Kidney tubule cell (primary cell): ENCODE measurements around the gene ECHS1.
"Not testable (repeated sequence)": the region's sequence is repeated elsewhere in the genome, so short reads cannot be mapped to it uniquely, and the experiment has no call there.

Experiments used
- DNase-seq: peaks from one replicate; pipeline ENCODE4 v3.0.0-alpha.2; 2018; ENCODE audit warnings: low spot score

The ECHS1 gene

DNA sequence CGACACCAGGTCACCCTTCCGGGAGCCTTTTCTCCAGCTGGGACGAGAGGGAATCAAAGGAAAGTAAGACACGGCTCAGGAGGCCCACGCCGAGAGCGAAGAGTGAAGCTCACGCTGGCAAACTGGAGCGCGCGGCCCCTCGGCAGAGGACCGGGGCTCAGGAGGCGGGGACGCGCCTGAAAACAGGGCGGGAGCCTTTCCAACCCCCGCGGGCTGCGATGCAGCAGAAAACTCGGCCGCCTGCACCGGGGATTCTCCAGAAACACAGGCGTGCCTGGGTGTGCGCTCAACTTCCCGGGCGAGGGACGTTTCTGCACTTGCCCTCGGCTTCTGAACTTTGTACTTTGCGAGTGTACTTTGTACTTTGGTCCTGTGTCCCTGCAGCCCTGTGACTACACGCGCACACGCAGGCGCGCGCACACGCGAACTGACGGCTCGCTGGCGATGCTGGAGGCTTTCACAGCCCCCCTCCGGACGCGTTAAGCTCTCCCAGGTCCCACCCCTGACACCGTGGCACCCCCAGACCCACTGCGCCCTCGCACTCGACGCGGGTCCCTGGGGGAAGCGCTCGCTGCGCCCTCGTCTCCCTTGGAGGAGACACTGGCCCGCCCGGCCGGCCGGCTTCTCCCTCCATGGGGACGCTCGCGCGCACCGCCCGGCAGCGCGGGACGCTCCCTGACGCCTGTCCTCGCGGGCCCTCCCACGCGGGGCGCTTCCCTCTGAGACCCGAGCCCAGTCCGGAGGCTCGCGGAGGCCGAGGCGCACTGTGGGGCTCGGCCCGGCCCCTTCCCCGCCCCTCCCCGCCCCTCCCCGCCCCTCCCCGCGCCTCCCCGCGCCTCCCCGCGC, 5.3 kb upstream of the ECHS1 start:
- DNase-seq = peak; percentile 44

DNA sequence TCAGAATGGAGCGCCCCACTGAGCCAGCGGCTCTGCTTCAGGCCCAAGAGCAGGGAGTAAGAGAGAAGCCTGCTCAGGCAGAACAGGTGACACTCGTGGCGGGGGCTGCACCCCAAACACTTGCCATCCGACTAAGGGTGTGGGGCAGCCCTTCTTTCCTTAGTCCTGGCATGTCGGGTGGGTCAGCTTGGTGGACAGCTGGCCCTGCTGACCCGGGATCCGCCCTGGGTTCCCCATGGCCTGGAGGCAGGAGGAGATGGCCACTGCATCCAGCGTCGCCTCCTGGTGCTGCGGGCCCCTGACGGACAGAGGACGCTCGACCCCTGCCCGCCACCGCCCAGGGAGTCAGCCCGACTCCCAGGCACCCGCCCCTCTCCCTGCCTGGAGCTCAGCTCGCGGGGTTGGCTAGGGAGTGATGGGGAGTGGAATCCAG, 4.7 kb upstream of the ECHS1 start:
- DNase-seq = no peak

DNA sequence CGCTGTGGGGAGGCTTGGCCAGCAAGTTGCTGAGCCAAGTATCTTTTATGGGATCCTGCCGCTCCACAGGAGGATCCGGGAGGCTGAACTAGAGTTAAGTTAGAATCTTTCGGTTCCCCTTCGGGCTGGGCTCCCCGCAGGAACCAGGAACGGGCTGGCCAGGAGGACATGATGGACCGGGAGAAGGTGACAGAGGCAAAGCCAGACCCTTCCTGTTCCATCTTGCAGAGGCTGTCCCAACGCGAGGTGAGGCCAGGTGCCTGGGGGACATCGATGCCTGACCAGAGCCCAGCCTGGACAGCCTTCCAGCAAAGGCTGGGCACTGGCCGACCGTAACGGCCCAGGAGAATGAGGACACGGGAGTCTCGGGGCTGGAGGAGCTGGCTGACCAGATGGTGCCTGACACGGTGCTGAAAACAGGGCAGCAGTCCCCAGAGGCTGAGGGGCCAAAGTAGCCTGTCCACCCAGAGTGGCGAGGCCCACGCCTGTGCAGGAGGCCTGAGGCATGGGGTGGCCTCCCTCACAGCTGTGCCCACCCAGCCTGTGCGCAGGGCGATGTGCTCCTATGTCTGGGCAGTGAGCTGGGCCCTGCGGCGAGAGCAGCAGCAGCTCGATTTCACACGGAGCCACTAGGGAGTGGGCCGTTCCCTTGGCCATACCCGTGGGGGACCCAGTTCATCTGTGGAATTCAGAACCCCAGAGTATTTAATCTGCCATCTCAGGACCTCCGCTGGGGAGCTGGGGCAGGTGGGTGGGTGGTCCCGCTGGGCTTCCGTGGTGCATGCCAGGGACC, 4.1 kb upstream of the ECHS1 start:
- DNase-seq = no peak

DNA sequence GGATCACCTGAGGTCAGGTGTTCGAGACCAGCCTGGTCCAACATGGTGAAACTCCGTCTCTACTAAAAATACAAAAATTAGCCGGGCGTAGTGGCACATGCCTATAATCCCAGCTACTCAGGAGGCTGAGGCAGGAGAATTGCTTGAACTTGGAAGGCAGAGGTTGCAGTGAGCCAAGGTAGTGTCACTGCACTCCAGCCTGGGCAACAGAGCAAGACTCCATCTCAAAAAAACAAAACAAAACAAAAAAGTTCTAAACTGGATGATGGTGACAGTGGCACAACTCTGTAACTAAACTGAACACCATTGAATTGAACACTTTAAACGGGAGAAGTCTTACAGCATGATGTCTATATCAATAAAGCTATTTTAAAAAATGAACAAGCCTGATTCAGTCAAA, 3.0 kb upstream of the ECHS1 start:
- not testable (repeated sequence) for DNase-seq

DNA sequence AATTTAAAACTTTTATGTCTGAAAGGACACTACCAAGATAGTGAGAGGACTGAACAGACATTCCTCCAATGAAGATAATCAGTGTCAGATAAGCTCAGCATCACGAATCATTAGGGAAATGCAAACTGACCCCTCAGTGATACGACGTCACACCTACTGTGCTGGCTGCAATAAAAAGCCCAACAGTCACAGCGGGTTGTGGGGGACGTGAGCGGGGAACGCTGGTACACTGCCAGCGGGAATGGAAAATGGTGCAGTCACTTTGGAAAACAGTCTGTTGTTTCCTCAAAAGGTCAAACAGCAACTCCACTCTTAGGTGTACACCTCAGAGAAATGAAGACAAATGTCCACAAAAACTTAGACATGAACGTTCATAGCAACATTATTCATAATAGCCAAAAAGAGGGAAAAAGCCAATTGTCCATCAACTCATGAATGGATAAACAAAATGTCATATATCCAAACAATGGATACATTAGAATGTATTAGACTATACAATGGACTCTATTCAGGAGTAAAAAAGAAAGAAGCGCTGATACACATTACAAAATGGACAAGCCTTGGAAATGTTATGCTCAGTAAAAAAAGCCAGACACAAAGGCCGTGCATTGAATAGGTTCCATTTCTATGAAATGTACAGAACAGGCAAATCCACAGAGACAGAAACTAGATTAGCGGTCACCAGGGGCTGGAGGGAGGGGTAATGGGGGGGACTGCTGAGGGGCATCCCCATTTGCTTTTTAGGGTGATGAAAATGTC, 2.4 kb upstream of the ECHS1 start:
- no peak for DNase-seq

DNA sequence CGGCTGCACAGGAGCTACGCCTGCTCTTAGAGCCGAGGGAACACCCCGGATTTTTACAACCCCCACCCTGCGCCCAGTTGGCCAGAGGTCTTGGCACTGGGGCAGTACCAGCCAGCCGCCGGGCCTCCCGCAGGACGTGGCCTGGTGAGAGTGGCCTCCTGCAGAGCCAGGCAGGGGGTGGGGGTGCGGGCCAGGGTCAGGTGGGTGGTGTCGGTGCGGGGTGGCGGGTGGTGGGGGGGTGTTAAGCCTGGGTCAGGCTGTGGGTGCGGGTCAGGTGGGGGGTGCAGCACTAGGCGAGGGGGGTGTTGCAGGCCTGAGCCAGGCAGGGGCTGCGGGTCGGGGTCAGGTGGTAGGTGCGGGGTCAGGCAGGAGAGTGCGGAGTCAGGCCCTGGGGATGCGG, 647 bp downstream of the ECHS1 start:
- DNase-seq = peak; percentile 14

DNA sequence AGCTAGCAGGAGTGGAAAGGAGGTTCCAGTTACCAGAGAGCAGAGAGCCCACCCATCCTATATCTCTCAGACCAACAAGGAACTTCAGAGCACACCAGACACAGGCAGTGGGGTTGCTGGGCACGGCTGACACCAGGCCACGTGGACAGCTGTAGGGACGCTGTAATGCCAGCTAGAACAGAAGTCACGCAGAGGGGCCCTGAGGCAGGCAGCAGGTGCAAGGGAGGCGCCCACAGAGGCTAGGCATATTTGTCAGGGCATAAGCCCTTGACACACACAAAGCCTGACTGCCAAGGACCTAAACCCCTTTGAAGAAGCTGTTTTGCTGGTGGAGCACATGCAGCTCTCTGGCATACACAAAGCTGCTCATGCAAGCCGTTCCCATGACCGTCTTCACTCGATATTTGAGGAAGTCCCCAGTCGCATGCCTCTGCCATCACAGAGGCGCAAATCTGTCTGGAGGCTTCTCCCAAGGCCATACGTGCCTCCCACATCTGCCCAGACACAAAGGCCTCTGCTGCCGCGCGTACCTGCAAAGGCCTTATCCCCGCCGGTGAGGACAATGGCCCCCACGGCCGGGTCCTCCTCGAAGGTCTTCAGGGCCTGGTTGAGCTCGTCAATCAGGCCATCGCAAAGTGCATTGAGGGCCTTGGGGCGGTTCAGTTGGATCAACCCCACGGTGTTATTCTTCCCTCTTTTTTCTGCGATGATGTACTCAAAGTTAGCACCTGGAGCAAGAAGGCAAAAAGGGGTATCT, 2.9 kb downstream of the ECHS1 start:
- DNase-seq = no peak

DNA sequence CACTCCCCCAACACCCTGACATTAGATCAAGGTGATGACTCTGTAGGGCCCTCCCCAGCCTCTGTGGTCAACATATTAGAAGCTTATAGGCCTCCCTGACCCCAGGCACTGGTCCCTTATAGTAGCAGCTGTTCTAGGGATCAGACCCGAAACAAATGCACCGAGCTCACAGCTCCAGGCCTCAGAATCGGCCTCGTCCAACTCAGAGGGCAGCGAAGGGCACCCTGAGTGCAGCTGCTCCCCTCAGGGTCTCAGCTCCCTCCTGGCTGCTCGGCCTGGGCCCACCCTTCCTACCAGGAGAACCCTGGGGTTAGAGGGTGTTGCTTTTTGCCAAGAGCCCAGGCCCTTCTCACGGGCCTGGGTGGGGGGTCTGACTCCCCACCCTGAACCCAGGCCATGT, 5.0 kb downstream of the ECHS1 start:
- no peak for DNase-seq

DNA sequence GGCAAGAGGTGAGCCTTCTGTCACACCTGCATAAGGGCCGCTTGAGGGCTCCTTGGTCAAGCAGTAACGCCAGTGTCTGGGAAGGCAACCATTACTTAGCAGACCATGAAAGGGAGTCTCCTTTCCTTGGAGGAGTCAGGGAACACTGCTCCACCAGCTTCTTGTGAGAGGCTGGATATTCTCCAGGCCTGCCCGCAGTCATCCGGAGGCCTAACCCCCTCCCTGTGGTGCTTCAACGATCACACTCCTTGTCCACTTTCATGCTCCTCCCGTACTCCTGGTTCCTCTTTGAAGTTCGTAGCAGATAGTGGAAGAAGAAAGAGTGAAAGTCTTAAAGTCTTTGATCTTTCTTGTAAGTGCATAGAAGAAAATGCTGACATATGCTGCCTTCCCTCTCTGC, 5.7 kb downstream of the ECHS1 start:
- DNase-seq = not testable (repeated sequence)

DNA sequence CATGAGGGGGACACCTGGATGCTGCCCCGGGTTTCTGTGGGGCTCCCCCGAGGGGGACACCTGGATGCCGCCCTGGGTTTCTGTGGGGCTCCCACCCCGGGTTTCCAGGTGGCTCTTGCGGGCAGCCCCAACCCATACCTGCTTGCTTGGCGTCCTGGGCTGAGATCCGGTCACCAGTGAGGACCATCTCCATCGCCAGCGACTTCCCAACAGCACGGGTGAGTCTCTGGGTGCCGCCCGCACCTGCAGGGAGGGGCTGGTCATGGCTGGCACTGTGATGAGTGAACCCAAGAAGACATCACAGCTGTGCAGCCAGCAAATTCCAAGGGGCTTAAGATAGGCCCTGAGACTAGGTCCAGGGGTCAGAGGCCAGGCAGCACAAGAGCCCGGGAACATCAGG, 6.4 kb downstream of the ECHS1 start:
- DNase-seq = no peak

DNA sequence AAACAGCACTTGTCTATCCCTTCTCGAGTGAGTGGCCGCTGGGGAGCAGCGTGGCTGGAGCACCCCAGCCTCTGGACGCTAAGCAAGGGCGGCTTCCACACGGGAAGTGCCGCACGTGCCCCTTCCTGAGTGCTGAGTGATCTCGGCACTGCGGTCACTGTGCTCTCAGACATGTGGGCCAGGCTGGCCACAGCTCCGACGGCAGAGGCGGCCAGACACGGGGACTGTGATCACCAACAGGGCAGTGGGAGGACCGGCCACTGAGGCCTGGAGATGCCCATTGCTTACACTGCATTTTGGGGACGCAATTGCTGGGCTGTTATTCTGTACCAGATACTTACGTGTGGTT, 7.0 kb downstream of the ECHS1 start:
- DNase-seq = no peak

DNA sequence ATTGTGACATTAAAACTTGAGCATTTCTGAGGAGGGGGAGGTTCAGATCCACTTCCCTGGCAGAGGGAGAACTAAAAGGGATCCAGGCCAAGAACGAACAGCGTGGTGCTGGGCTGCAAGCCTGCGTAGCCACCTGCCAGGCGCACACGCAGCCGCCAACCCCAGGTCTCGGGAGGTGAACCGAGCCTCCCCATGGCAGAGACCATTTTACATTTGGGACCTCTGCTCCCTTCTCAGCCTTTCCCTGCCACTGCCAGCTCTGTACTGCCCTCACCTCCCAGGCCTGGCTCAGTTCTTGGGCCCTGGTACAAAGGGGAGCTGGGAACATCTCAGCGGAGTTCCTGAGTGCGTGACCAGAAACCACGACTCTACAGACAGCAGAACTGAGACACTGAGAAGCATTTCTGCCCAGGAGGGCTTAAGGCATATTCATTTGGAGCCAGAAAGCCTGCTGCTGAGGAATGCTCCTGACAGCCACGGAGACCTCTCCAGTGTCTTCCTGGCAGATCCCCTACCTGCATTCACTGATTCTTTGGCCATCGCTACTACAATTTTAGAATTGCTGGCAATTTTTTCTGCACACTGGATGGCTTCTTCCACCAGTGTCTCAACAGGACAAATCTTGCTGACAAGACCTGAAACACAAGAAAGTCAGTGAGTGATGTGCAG, 7.6 kb downstream of the ECHS1 start:
- no peak for DNase-seq

DNA sequence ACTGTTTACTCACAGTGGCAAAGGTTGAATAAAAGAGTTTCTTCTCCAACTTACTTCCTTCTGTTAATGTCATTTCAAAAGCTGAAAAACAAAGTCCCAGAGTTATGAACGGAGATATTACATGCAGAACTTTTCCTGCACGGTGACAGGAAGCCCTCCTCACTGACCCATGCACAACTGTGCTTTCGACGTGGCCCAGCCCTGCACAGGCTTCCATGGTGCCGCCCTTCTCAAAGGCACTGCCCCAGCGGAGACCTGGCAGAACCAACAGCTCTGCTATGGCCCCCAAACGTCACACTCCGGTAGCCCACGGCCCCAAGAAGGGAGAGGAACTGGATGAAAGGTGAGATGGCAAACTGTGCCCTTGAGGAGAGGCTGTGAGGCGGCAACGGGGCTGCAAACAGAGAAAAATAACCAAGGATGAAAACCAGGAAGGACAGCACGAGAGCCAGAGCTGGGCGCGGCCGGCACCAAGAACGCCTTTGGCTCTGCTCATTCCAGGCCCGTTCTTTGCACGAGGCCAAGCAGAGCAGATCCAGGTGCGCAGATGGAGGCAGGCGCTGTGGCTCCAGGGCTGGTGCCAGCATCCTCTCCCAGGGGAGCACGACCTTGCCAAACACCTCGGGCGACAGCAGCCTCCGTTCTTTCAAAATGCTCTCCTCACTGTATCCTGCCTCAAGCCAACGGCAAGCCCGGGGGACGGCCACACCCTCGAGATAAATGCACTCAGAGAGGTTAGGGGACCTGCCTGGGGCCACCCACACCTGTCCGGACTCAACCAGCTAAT, 8.3 kb downstream of the ECHS1 start:
- DNase-seq = no peak

DNA sequence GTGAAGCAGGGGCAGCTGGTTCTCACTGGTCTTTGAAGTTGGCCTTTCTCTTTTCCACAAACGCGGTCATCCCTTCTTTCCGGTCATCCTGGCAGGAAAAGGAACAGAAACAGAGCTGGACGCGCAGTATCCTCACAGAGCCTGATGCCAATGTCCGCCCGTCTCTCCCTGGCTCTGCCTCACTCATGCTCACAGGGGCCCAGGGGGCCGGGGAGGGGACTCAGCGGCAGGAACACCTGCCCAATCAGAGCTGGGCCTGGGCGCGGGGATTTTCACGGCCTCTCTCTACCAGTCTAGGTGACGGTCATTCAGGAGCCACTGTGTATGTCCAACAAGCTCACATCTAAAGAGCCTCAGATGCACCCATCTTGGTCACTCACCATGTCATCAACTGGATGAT, 10.3 kb downstream of the ECHS1 start:
- no peak for DNase-seq

DNA sequence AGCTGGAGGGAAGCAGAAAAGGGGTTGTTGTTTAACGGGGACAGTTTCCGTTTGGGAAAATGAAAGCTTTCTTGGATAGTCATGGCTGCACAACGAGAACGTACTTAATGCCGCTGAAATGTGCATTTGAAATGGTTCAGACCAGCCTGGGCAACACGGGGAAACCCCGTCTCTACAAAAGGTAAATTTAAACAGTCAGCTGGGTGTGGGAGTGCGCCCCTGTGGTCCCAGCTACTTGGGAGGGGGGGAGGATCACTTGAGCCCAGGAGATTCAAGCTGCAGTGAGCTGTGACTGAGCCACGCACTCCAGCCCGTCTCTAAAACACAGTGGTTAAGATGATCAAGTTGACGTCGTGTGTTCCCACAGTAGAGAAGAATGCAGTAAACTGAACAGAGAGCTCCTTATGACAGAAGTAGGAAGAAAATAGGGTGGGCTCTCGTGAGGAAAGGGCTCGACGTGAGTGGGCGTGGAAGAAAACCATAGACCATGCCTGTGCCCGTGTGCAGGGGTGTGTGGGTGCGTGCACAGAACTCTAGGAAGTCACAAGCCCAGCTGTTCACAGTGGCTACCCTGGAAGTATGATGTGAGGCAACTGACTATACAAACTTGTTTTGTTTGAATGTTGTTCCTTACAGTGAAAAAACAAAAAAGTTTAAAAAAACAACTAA, 11.2 kb downstream of the ECHS1 start:
- DNase-seq = no peak

DNA sequence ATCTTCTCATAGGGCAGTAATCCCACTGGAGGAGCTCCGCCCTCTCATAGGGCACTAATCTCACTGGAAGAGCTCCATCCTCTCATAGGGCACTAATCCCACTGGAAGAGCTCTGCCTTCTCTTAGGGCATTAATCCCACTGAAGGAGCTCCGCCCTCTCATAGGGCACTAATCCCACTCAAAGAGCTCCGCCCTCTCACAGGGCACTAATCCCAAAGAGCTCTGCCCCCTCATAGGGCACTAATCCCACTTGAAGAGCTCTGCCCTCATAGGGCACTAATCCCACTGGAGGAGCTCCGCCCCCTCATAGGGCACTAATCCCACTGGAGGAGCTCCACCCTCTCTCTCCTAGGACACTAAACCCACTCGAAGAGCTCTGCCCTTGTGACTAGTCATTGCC, 11.9 kb downstream of the ECHS1 start:
- no peak for DNase-seq

DNA sequence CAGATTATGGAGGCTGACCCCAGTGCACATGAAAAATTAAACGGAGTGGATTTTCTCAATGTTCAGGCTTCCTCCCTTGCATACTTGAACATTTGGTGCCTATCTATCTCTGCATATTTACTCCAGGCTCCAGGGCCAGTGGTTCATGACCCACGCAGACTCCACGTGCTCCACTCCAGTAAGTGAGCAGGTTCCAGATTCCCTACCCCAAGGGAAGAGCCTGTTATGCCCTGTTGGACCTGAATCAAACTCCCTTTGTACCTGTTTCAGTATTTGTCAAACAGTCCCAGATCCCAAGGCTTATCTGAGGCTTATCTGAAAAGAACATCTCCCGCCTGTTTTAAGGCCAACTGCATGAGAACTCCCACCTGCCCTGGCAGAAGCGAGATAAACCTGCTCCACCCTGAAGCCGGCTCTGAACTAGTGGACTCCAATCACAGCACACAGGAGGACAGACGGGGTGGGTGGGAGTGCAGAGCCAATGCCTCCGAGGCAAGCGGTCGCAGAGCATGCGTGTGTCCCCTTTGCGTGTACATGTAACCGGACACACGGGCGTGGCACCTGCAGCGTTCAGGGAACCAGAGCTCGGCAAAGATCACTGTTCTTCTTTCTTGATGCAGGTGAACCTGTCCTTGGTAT, 13.1 kb downstream of the ECHS1 start:
- no peak for DNase-seq

DNA sequence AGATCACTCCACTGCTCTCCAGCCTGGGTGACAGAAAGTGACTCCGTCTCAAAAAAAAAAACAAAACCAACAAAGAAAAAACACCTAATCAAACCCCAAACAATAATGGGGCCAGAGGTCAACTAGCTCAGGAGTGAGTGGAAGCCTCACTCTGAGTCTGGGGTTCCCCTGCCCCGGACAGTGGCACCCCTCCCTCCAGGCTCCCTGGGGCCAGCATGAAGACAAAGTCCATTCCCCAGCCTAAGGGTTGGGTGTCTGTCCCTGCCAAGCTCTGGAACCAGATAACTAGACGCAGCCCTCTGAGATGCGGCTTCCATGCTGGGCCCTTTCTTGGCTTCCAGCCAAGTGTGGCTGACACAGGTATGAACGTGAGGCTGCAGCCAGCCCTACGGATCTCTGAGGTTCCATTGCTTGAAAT, 13.6 kb downstream of the ECHS1 start:
- peak; percentile 28 for DNase-seq

DNA sequence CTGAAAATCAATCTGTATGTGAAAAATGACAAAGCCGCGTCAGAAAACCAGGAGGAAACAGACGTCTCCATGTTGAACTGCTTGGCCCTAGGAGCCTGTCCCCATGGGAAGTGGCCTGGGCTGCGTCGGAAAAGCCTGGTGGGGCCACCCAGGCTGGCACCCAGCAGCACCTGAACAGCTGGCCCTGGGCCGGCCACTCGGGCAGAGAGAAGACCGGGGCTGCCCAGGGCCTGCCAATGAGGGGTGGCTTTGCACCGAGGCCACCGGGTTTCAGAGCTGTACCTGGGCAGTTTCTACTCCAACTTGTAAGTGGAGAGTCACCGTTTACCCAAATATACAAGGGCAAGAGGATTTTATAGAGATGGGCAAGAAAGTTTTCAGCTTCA, 14.2 kb downstream of the ECHS1 start:
- DNase-seq = no peak
